Stimulated activated CD8-positive, alpha-beta memory T cell treated with anti-CD3 and anti-CD28 coated beads, Interleukin-2, amount 100 ng/mL, for 48 hours (primary cell): ENCODE data around the gene FLT1.

ENCODE experiments used
- DNase-seq, 2 donors: peaks; one replicate each; pipeline ENCODE4 v3.0.0-alpha.2; 2020; ENCODE audit warnings: low read depth in 2 of 2

Gene FLT1

GRCh38 chr13:28426381-28426780 is 68.5 kb downstream of the FLT1 start:
- DNase-seq = no peak

- no peak for DNase-seq
Measured at GRCh38 chr13:28425793-28426192, 69.1 kb downstream of the FLT1 start.

GRCh38 chr13:28424541-28424940 is 70.4 kb downstream of the FLT1 start:
- DNase-seq = no peak

GRCh38 chr13:28423010-28423409 is 71.9 kb downstream of the FLT1 start:
- peak; percentile 2 to 6 for DNase-seq

- no peak for DNase-seq
Measured at GRCh38 chr13:28421676-28422410, 73.1 kb downstream of the FLT1 start.

- no peak for DNase-seq
Measured at GRCh38 chr13:28420704-28421103, 74.2 kb downstream of the FLT1 start.

GRCh38 chr13:28415994-28416421 is 78.9 kb downstream of the FLT1 start:
- no peak for DNase-seq

GRCh38 chr13:28413999-28414398 is 80.9 kb downstream of the FLT1 start:
- DNase-seq = no peak

GRCh38 chr13:28412981-28413380 is 81.9 kb downstream of the FLT1 start:
- no peak for DNase-seq

- no peak for DNase-seq
Measured at GRCh38 chr13:28411831-28412353, 83.0 kb downstream of the FLT1 start.

- DNase-seq = no peak
Measured at GRCh38 chr13:28410096-28410495, 84.8 kb downstream of the FLT1 start.

- no peak for DNase-seq
Measured at GRCh38 chr13:28409648-28410047, 85.3 kb downstream of the FLT1 start.

GRCh38 chr13:28408863-28409262 is 86.1 kb downstream of the FLT1 start:
- DNase-seq = no peak

GRCh38 chr13:28408235-28408848 is 86.6 kb downstream of the FLT1 start:
- DNase-seq = no peak

- no peak for DNase-seq
Measured at GRCh38 chr13:28406733-28407266, 88.1 kb downstream of the FLT1 start.

- DNase-seq = no peak
Measured at GRCh38 chr13:28402057-28402381, 92.9 kb downstream of the FLT1 start.

- DNase-seq = no peak
Measured at GRCh38 chr13:28401303-28402056, 93.4 kb downstream of the FLT1 start.

- no peak for DNase-seq
Measured at GRCh38 chr13:28396053-28396452, 98.9 kb downstream of the FLT1 start.

- no peak for DNase-seq
Measured at GRCh38 chr13:28394422-28394821, 100.5 kb downstream of the FLT1 start.

GRCh38 chr13:28392896-28393505 is 101.9 kb downstream of the FLT1 start:
- DNase-seq = no peak

- DNase-seq = no peak
Measured at GRCh38 chr13:28392428-28392827, 102.5 kb downstream of the FLT1 start.
